Endometrial microvascular endothelial cells (primary cell): Measurements from ENCODE around the gene FERMT2. TPM values are rescaled to one million over a fixed set of nuclear protein-coding genes. Genes with fewer than 3 reads are reported as not detected.

Experiments
- in situ Hi-C: cut with HindIII; loops from 2 replicates; pipeline ENCODE4 v1.10.0; 2017; ENCODE audit warnings: low sequenced_read_pairs, low pct_unique_long_range_greater_than_20kb; ENCODE audit errors: inconsistent ontology term
- total RNA-seq: library from RNA; depleted of rRNA; stranded (reverse); fragments of >200 nt; gene quantifications from one replicate; pipeline ENCODE4 v1.2.3, GENCODE V29; 2015; ENCODE audit errors: inconsistent ontology term

Gene FERMT2
- total RNA-seq, 1 donor from 2014 or later: 104 TPM

- in situ Hi-C loops: no loop called here
Measured at GRCh38 chr14:52844262-52845060, 106.4 kb downstream of the FERMT2 start.

- in situ Hi-C loops: no loop called here
Measured at GRCh38 chr14:52840877-52841276, 110.0 kb downstream of the FERMT2 start.

GRCh38 chr14:52837451-52837850 lies 113.4 kb downstream of the FERMT2 start:
- in situ Hi-C loops: no loop called here

GRCh38 chr14:52836063-52836462 lies 114.8 kb downstream of the FERMT2 start:
- in situ Hi-C loops: no loop called here

- in situ Hi-C loops: no loop called here
Measured at GRCh38 chr14:52835122-52835903, 115.5 kb downstream of the FERMT2 start.

GRCh38 chr14:52834440-52834842 lies 116.4 kb downstream of the FERMT2 start:
- in situ Hi-C loops: no loop called here

GRCh38 chr14:52833891-52834290 lies 117.0 kb downstream of the FERMT2 start:
- in situ Hi-C loops: no loop called here

- in situ Hi-C loops: no loop called here
Measured at GRCh38 chr14:52829527-52830185, 121.2 kb downstream of the FERMT2 start.

GRCh38 chr14:52827426-52827825 lies 123.4 kb downstream of the FERMT2 start:
- in situ Hi-C loops: no loop called here

GRCh38 chr14:52825085-52825484 lies 125.8 kb downstream of the FERMT2 start:
- in situ Hi-C loops: no loop called here

GRCh38 chr14:52824462-52824861 lies 126.4 kb downstream of the FERMT2 start:
- in situ Hi-C loops: no loop called here

GRCh38 chr14:52821805-52822250 lies 129.0 kb downstream of the FERMT2 start:
- in situ Hi-C loops: no loop called here

GRCh38 chr14:52808101-52808500 lies 142.7 kb downstream of the FERMT2 start:
- in situ Hi-C loops: no loop called here

Other genes with a start within 250 kb of the FERMT2 start
- gene PSMC6, start 243.8 kb downstream of the FERMT2 start, total RNA-seq: 147 TPM
- 26.0 TPM for gene STYX, start 220.9 kb downstream of the FERMT2 start, total RNA-seq
- 47.3 TPM for gene GNPNAT1, start 159.4 kb downstream of the FERMT2 start, total RNA-seq
- 11.2 TPM for gene DDHD1, start 202.3 kb upstream of the FERMT2 start, total RNA-seq